GM19193 (cell line): ENCODE measurements around the gene N4BP2L2.

ENCODE experiments used
- POLR2A ChIP-seq: IDR thresholded peaks from 4 replicates; pipeline ENCODE4 v1.6.1; 2011; ENCODE audit not compliant: insufficient read depth, insufficient read length; ENCODE audit errors: extremely low read depth

N4BP2L2 gene

DNA sequence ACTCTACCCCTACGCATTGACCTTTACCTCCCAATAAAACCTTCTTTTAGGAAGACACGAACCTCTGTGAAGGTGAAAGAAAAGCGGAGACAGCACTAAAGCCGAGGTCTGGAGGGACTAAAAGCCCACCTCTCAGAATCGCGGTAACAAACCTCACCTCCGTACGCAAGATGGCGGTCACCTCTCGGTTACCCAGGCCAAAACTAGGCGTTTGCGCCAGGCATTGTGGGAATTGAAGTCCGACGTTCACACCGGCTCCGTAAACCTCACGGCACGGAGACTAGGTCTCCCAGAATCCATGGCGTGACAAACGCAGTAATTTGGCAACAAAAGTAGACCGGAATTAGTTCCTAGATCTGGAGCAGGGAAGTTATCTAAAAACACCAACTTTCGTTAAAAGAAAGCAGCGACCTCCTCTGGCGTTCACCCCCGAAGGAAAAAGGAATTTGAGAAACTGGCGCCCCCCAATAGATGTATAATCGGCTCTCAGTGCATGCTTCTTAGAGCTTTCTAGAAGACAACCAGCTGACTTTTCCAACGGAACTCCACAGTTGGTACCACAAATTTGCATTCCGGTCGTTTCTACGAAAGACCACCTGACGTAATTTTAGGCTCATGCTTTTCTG, at the start of gene N4BP2L2:
N4BP2L2 (minus strand) TSS at position 175 of the 626 bp plus-strand sequence. CDS start 1,768 bp downstream, outside the sequence.
- peak; percentile 76 for TF ChIP-seq POLR2A

DNA sequence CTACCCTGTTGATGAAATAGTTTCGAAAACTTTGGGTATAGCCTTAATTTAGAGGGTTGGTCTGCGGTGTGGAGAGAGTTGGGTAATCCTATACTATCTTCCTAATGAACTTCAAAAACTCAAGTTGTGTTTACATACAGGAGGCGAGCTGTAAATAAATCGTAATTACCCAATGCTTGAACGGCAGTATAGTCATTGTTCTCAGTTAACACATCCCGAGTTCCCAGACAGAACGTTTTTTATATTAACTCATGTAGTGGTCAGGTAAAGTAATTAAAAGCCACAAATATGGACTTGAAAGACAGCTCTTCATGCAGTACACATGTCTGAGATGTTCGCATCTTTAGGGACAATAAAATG, 49.2 kb upstream of the N4BP2L2 start:
- no peak for TF ChIP-seq POLR2A

DNA sequence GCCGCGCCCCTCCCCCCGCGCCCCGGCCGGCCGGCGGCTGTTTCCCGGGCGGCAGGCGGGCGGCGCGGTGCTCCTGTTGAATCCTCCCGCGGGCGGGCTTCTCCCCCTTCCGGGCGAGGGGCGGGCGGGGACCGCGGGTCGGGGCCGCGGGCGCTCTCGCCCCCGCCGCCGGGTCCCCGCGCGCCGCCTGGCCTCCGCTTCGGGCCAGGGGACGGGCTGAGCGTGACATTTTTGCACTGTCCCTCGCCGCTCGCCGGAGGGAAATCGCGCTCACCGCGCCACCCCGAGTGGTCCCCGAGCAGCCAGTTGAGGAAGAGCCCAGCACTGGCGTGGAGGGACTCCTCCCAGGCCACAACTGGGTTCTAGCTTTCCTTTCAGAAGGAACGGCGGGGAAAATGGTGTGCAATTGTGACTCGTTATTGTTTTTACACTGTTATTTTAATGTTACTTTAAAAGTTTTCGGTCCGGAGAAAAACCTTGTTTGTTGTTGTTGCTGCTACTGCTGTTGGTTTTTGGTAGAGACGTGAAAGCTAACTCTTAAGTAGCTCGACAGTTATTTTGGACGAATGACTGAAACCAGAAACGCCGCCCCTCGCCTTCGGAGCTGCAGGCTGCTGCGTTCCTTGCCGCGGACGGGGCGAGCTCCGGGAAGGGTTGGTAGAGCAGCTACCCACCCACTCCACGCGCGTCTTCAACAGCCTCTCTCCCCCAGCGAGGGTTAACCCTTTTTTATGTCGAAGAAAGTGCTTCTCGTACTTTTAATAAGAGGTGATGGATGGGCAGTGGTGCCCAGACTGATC, 48.6 kb upstream of the N4BP2L2 start:
- peak; percentile 25 for TF ChIP-seq POLR2A

DNA sequence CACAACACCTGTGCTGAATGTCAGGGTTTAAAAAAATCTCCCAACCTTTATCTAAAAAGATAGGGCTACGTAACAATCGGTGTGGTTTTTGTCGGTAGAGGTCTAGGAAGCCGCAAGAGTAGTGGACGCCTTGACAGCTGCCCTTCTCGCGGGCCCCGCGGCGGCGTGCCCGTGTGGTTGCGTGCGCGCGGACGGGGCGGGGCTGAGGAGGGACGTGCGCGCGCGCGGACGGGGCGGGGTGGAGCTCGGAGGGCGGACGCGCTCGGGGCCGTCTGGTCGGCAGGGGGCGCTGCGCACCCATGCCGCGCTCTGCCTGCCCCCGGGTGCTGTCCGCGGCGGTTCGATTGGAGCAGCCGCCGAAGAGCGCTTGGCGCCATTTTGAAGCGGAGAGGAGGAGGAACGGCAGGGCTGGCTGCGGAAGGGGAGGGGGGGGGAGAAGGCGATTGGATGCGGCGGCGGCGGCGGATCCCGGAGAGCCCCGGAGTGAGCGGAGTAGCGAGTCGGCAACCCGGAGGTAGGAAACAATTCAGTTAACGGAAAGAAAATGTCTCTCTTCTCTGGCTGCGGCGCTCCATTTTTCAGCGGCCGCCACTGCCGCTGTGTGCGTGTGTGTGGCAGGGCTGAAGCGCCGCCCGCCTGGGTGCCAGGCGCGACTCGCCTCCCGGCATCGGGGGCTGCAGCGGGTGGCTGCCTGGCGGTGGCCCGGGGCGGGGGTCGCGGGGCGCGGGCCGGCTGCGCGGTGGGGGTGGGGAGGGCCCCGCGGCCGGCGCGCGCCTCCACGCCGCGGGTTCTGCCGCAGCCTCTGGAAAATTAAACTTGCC, 47.7 kb upstream of the N4BP2L2 start, which contains the start of gene PDS5B:
PDS5B (plus strand) TSS at position 373 of the 821 bp plus-strand sequence. CDS start 62,321 bp downstream, outside the sequence.
- peak; percentile 78 for TF ChIP-seq POLR2A

DNA sequence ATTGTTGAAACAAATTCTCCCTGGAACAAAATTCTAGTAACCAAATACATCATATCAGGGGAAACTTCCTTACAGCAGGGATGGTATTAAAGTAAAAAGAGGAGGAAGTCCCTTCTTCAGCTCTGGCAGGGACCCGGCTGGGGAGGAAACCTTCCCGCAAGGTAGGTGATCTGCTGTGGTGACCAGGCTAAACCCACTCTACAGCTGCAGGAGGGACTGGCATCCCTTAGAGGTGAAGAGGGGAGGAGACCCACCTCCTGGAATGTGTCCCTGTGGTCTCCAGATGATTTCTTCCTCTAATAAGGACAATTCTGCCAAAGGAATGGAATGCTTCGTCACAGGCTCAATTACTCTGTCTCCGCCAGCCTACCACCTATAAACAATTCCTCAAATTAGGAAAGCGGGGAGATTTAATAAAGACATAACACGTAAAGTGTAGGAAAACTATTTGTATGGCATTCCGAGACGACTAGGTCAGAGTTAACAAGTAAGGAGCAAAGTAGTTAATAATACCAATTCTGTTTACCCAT, 47.0 kb upstream of the N4BP2L2 start:
- no peak for TF ChIP-seq POLR2A

DNA sequence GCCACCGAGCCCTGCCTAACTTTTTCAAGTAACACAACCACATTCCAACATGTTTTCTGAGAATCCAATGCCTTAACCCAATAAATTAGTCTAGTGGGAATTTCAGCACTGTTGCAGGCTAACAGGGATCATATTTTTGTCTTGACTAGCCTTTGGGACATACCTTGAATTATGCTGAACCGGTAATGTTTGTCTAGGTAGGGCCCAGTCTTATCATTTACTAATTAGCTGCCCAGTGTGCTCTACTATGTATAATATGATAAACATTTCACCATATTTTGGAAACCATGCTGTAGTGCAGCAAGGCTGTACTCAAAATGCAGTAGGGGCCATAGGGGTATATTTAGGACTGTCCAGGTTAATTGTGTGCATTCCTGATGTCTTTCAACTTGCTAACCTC, 44.4 kb upstream of the N4BP2L2 start:
- TF ChIP-seq POLR2A, result no peak

DNA sequence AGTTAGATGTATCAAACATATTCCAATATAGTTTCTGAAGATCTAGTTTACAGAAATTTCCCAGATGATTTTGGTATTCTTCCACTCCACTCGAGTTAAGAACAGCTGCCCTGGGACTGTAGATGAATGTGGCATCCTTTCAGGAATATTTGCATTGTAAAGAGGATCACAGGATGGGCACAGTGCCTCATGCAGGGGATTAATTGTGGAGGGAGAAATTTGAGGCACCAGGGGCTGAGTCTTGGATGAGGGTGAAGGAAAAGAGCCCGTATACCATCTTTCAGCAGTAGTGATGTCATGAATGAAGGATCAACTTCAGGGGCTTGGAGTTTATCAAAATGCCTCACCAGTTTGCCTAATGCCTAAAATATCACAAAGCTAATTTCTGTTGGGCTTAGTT, 43.7 kb upstream of the N4BP2L2 start:
- no peak for TF ChIP-seq POLR2A

DNA sequence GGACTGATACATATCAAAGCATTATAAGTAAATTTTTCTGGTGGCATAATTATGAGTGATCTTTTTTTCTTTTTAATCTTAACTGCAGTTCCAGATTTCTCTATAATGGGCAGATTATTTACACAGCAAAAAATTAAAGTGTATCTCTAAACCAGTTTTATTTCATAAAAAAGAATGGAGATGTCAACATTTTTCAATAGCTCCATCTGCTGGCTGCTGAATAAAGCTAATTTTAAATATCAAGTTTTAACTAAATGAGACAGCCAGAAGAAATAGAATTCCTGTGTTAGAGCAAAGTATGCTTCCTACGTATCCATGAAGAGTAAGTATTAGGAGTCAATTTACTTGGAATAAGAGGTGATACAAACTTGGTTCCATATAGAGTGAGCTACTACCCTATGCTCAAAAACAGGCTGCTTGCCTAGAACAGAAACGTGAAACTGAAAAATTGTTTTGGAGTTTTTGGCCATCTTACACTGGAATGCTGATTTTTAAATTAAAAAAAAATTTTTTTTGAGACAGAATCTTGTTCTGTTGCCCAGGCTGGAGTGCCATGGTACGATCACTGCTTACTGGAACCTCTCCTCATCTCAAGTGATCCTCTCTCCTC, 42.7 kb upstream of the N4BP2L2 start:
- TF ChIP-seq POLR2A, result no peak

DNA sequence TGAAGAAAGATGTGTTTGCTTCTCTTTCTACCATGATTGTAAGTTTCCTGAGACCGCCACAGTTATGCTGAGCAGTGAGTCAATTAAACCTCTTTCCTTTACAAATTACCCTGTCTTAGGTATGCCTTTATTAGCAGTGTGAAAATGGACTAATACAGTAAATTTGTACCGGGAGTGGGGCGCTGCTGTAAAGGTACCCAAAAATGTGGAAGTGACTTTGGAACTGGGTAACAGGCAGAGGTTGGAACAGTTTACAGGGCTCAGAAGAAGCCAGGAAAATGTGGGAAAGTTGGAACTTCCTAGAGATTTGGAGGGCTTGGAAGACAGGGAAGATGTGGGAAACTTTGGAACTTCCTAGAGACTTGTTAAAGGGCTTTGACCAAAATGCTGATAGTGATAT, 38.4 kb upstream of the N4BP2L2 start:
- TF ChIP-seq POLR2A, result no peak

DNA sequence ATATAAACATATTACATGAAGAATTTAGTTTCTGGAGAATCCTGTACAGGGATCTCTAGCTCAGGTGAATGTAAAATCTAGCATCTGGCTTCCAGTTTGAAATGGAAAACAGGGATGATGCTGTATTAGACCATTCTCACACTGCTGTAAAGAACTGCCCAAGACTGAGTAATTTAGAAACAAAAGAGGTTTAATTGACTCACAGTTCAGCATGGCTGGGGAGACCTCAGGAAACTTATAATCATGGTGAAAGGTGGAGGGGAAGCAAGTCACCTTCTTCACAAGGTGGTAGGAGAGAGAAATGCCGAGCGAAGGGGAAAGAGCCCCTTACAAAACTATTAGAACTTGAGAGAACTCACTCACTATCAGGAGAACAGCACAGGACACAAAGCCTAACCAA, 17.0 kb upstream of the N4BP2L2 start:
- no peak for TF ChIP-seq POLR2A

DNA sequence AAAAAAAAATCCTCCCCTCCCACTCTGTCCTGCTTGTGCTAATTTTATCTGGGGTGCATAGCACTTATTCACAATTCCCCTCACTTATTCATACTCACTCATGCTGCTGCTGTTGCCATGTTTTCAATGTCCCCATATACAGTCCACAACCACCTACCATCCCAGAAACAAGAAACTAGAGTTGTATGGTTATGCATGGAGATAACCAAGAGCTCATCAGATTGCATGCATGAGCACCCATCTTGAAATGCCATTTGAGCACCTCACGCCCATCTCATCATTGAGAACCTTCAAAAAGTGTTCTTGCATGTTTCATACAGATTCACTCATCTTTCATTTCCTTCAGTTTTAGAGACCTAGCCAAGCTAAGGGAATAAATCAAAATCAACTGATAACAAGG, 15.1 kb upstream of the N4BP2L2 start:
- no peak for TF ChIP-seq POLR2A

DNA sequence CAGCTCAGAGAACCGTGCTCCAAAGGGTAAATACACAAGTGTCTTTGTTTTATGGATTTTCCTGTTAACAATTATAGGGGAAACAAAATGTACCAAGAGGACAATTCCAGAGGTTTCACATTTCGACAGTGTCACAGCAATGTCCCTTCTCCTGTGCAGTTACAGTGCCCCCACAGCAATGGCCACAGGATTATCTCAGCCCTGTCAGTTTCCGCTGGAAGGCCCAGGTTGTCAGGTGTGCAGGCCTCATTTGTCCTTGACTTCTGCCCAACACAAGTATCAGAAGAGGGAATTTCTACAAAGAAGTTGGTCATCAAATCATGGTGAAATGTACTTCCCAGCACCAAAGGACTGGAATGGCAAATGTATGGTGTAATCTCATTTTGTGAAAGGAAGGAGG, 11.2 kb upstream of the N4BP2L2 start:
- TF ChIP-seq POLR2A, result no peak

DNA sequence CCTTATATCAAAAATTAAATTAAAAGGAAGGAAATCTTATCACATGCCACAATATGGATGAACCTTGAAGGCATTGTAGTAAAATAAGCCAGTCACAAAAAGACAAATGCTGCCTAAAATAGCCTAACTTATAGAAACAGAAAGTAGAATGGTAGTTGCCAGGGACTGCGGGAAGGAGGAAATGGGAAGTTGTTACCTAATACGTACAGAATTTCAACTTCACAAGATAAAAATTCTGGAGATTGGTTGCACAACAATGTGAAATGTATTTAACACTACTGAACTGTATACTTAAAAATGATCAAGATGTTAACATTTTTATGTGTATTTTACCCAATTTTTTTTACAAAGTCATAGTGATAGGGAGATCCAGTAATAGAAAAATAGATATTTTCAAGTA, 10.2 kb upstream of the N4BP2L2 start:
- TF ChIP-seq POLR2A, result no peak

DNA sequence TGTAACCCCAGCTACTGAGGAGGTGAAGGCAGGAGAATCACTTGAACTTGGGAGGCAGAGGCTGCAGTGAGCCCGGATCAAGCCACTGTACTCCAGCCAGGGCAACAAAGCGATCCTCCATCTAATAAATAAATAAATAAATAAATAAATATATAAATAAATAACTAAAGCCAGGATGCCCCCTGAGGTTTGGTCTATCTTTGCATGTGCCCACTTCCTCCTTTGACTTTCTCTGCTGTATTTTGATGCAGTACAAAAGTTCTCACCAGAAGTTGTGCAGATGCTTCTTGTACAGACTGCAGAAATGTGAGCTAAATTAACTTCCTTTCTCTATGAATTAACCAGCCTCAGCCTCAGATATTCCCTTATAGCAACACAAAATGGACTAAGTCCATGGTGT, 6.5 kb upstream of the N4BP2L2 start:
- no peak for TF ChIP-seq POLR2A

DNA sequence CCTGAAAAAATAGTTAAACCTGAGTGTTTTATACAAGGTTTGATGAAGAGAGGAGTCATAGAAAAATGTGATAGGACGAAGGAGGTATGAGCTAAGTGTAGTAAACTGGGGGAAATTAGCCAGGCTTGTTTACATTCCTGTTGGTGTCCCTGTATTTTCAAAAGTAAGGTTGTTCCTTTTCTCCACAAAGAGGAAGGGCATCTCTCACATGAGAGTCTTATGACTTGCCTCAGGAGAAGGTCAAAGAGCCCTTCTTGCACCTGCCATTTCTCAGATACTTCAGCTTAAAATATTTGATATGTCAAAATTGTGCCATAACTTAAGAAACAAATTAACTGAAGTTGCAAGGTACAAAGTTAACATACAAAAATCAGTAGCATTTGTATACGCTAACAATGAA, 3.6 kb upstream of the N4BP2L2 start:
- TF ChIP-seq POLR2A, result no peak
